H1 (cell line): ENCODE results near the gene TTLL9. TPM values are rescaled to one million over a fixed set of nuclear protein-coding genes. Genes with fewer than 3 reads are reported as not detected.

Experiments used
- CREB1 ChIP-seq: IDR thresholded peaks from 2 replicates; pipeline ENCODE4 v1.6.1; 2012; ENCODE audit warnings: inconsistent platforms
- EZH2 ChIP-seq: fragments of 200-600 bp; sonication (generic); IDR thresholded peaks from 2 replicates; pipeline ENCODE4 v1.7.1; 2012; ENCODE audit warnings: low read depth, mild to moderate bottlenecking, moderate library complexity, low read length, inconsistent platforms; ENCODE audit not compliant: severe bottlenecking
- HDAC6 ChIP-seq: IDR thresholded peaks from one replicate; pipeline ENCODE4 v1.7.1; 2012; ENCODE audit warnings: low read depth, mild to moderate bottlenecking, inconsistent platforms, low read length, moderate library complexity
- polyA plus RNA-seq, 7 experiments: library from polyadenylated mRNA; depleted of rRNA in 3 of 7; stranded (reverse) in 5 of 7; unstranded in 2 of 7; fragments of >200 nt in 5 of 7; fragments of 200-250 nt in 2 of 7; gene quantifications; 1 replicate in 5 of 7; 2 replicates in 1 of 7; 4 replicates in 1 of 7; pipeline versions ENCODE4 v1.2.1 to v1.2.3, GENCODE V29; 2011 to 2013; ENCODE audit warnings: missing spikeins in 2 of 7, mixed read lengths in 2 of 7
- total RNA-seq: library from RNA; stranded (reverse); fragmentation: NEBNext Ultra II Directional; extraction: Animal tissue kit (Norgen Biotek cat#: 25700); gene quantifications from 2 replicates; pipeline ENCODE4 v1.2.1, GENCODE V29; 2021
- TF ChIP-seq, protein P1 (sequence below): fragments of 300-600 bp; sonication (generic); IDR thresholded peaks from 2 replicates; pipeline ENCODE4 v1.7.1; 2012; ENCODE audit warnings: low read length, moderate library complexity, mild to moderate bottlenecking, inconsistent platforms; ENCODE audit not compliant: insufficient replicate concordance

Gene TTLL9
- total and polyA plus RNA-seq, 2 of the 8 experiments (the other 6 are each of a cell fraction or from before 2014, with no cell fraction given) = 0.06 TPM; not detected in 1

DNA sequence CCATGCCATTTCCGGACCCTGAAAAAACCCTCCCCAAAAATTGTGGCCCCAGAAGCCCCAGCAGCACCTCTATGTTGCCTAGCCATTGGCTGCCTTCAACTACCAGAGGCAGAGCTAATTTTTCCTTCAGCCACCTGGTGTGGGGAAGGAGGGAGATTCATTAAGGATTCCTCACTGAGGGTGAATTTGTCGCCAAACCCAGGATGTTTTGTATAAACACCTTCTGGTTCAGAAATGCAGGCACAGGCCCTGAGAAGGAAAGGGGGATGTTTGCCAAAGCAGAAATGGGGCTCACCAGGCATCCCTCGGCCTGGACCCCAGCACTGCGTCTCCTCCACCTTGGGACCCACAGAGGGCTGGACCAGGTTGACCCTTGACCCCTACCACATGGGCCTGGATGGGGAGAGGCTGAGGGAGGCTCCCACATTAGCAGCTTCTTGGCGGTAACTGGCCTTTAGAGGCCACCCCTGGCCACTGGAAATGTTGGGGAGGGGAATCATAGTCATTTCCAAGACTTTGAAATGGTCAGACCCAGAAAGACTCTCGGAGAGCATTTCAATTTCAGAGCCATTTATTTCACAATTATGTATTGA is 83.2 kb downstream of the TTLL9 start (continued):
- TF ChIP-seq, protein P1, sequence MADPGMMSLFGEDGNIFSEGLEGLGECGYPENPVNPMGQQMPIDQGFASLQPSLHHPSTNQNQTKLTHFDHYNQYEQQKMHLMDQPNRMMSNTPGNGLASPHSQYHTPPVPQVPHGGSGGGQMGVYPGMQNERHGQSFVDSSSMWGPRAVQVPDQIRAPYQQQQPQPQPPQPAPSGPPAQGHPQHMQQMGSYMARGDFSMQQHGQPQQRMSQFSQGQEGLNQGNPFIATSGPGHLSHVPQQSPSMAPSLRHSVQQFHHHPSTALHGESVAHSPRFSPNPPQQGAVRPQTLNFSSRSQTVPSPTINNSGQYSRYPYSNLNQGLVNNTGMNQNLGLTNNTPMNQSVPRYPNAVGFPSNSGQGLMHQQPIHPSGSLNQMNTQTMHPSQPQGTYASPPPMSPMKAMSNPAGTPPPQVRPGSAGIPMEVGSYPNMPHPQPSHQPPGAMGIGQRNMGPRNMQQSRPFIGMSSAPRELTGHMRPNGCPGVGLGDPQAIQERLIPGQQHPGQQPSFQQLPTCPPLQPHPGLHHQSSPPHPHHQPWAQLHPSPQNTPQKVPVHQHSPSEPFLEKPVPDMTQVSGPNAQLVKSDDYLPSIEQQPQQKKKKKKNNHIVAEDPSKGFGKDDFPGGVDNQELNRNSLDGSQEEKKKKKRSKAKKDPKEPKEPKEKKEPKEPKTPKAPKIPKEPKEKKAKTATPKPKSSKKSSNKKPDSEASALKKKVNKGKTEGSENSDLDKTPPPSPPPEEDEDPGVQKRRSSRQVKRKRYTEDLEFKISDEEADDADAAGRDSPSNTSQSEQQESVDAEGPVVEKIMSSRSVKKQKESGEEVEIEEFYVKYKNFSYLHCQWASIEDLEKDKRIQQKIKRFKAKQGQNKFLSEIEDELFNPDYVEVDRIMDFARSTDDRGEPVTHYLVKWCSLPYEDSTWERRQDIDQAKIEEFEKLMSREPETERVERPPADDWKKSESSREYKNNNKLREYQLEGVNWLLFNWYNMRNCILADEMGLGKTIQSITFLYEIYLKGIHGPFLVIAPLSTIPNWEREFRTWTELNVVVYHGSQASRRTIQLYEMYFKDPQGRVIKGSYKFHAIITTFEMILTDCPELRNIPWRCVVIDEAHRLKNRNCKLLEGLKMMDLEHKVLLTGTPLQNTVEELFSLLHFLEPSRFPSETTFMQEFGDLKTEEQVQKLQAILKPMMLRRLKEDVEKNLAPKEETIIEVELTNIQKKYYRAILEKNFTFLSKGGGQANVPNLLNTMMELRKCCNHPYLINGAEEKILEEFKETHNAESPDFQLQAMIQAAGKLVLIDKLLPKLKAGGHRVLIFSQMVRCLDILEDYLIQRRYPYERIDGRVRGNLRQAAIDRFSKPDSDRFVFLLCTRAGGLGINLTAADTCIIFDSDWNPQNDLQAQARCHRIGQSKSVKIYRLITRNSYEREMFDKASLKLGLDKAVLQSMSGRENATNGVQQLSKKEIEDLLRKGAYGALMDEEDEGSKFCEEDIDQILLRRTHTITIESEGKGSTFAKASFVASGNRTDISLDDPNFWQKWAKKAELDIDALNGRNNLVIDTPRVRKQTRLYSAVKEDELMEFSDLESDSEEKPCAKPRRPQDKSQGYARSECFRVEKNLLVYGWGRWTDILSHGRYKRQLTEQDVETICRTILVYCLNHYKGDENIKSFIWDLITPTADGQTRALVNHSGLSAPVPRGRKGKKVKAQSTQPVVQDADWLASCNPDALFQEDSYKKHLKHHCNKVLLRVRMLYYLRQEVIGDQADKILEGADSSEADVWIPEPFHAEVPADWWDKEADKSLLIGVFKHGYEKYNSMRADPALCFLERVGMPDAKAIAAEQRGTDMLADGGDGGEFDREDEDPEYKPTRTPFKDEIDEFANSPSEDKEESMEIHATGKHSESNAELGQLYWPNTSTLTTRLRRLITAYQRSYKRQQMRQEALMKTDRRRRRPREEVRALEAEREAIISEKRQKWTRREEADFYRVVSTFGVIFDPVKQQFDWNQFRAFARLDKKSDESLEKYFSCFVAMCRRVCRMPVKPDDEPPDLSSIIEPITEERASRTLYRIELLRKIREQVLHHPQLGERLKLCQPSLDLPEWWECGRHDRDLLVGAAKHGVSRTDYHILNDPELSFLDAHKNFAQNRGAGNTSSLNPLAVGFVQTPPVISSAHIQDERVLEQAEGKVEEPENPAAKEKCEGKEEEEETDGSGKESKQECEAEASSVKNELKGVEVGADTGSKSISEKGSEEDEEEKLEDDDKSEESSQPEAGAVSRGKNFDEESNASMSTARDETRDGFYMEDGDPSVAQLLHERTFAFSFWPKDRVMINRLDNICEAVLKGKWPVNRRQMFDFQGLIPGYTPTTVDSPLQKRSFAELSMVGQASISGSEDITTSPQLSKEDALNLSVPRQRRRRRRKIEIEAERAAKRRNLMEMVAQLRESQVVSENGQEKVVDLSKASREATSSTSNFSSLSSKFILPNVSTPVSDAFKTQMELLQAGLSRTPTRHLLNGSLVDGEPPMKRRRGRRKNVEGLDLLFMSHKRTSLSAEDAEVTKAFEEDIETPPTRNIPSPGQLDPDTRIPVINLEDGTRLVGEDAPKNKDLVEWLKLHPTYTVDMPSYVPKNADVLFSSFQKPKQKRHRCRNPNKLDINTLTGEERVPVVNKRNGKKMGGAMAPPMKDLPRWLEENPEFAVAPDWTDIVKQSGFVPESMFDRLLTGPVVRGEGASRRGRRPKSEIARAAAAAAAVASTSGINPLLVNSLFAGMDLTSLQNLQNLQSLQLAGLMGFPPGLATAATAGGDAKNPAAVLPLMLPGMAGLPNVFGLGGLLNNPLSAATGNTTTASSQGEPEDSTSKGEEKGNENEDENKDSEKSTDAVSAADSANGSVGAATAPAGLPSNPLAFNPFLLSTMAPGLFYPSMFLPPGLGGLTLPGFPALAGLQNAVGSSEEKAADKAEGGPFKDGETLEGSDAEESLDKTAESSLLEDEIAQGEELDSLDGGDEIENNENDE = no peak
- no peak for TF ChIP-seq HDAC6
- TF ChIP-seq CREB1 = no peak
- no peak for TF ChIP-seq EZH2
